Thymus (tissue), 11 donors: ENCODE data around the gene CDCA7. TPM values are rescaled to one million over a fixed set of nuclear protein-coding genes. Genes with fewer than 3 reads are reported as not detected.
A peak's percentile ranks its signal among the peaks of the same experiment; 100 is the strongest.

Source experiments
- DNase-seq, 9 donors: peaks; one replicate each; pipeline ENCODE4 v3.0.0-alpha.2; 2013; ENCODE audit warnings: low spot score in 9 of 9, low read depth in 6 of 9, missing footprints in 1 of 9
- H3K27ac ChIP-seq, 2 donors: one replicate each; pipeline ENCODE4 v1.5.1; 2013; ENCODE audit warnings: control low read depth in 1 of 2, low read depth in 1 of 2, low read length in 1 of 2, mild to moderate bottlenecking in 1 of 2, moderate library complexity in 1 of 2
- H3K27me3 ChIP-seq, 2 donors: one replicate each; pipeline ENCODE4 v1.5.1; 2013; ENCODE audit warnings: low read length in 1 of 2; ENCODE audit not compliant: control insufficient read depth in 2 of 2, insufficient read depth in 1 of 2
- H3K36me3 ChIP-seq, 2 donors: one replicate each; pipeline ENCODE4 v1.5.1; 2013; ENCODE audit warnings: low read length in 1 of 2, mild to moderate bottlenecking in 1 of 2, moderate library complexity in 1 of 2; ENCODE audit not compliant: control insufficient read depth in 2 of 2, insufficient read depth in 2 of 2
- H3K4me1 ChIP-seq, 2 donors: one replicate each; pipeline ENCODE4 v1.5.1; 2013; ENCODE audit warnings: low read length in 2 of 2; ENCODE audit not compliant: control insufficient read depth in 2 of 2, insufficient read depth in 2 of 2
- H3K4me3 ChIP-seq, 2 donors: one replicate each; pipeline ENCODE4 v1.5.1; 2013; ENCODE audit warnings: low read length in 2 of 2, control low read depth in 1 of 2, mild to moderate bottlenecking in 1 of 2
- H3K9me3 ChIP-seq, 2 donors: one replicate each; pipeline ENCODE4 v1.5.1; 2013; ENCODE audit warnings: low read length in 1 of 2, mild to moderate bottlenecking in 1 of 2; ENCODE audit not compliant: control insufficient read depth in 2 of 2, insufficient read depth in 1 of 2
- WGBS: extraction: QIAGEN DNeasy Blood & Tissue Kit; methylation state at CpG from one replicate; pipeline ENCODE4 v1.1.7; 2013; 5-methylcytosine and 5-hydroxymethylcytosine counted together
- polyA plus RNA-seq: library from polyadenylated mRNA; stranded (reverse); fragments of 200-250 nt; gene quantifications from one replicate; pipeline ENCODE4 v1.2.3, GENCODE V29; 2013
- total RNA-seq: library from RNA; stranded (reverse); fragments of 120-200 nt; gene quantifications from one replicate; pipeline ENCODE4 v1.2.4, GENCODE V29; 2013
- donor health status: healthy.

CDCA7 gene
- total and polyA plus RNA-seq, 2 donors: 42.9 to 44.7 TPM

DNA sequence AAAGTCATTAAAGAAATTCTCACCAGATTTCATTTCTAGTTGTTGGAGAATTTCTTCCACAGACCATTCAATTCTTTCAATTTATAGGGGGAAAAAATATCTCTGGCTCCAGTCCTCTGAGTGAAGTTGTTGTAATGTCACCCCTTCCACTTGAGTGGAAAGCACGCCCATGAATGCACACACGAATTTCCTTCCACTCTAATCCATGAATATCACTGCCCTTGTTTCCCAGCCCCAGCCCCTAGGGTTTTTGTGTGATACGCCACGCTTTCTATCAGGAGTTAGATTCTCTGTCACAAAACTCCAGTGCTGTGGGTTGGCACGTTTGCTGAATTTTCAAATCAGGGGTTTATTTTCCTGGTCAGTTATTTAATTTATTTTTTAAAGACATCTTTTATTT is 38.1 kb downstream of the CDCA7 start:
- Histone ChIP-seq H3K4me3 (no peak overlapping the region), H3K27me3 (peaks cover 0 to 3% of the 10 kb centered on the region in 2 donors), H3K36me3 (peaks cover 0 to 3% of the 10 kb centered on the region in 2 donors), H3K9me3 (no peaks in the 10 kb centered on the region), H3K27ac (no peak overlapping the region), H3K4me1 (no peaks in the 10 kb centered on the region)
- WGBS: 88% methylated on average over 5 of the region's 5 CpGs
- DNase-seq: no peak

GRCh38 chr2:173393186-173393585 is 38.5 kb downstream of the CDCA7 start:
- H3K36me3 ChIP-seq: peaks cover 0 to 3% of the 10 kb centered on the region in 2 donors
- H3K27me3 ChIP-seq: peaks cover 0 to 3% of the 10 kb centered on the region in 2 donors
- H3K9me3 ChIP-seq: no peaks in the 10 kb centered on the region
- no peak for DNase-seq
- WGBS: 96% methylated on average over 1 of the region's 1 CpG
- no peaks in the 10 kb centered on the region for H3K4me1 ChIP-seq
- H3K27ac ChIP-seq: no peak overlapping the region
- no peak overlapping the region for H3K4me3 ChIP-seq

GRCh38 chr2:173393636-173394035 is 39.0 kb downstream of the CDCA7 start:
- peaks cover 0 to under 1% of the 10 kb centered on the region in 2 donors for H3K36me3 ChIP-seq
- H3K27me3 ChIP-seq: peaks cover 0 to 3% of the 10 kb centered on the region in 2 donors
- DNase-seq: no peak
- H3K4me3 ChIP-seq: no peak overlapping the region
- 99% methylated on average over 1 of the region's 1 CpG for WGBS
- H3K4me1 ChIP-seq: no peaks in the 10 kb centered on the region
- H3K9me3 ChIP-seq: no peaks in the 10 kb centered on the region
- no peak overlapping the region for H3K27ac ChIP-seq

- Histone ChIP-seq H3K9me3 (no peaks in the 10 kb centered on the region), H3K4me1 (no peaks in the 10 kb centered on the region), H3K27me3 (peaks cover 3 to 5% of the 10 kb centered on the region in 2 donors), H3K36me3 (no peaks in the 10 kb centered on the region), H3K4me3 (no peak overlapping the region), H3K27ac (no peak overlapping the region)
- no peak for DNase-seq
- WGBS: 75% methylated on average over 8 of the region's 8 CpGs
Observed at GRCh38 chr2:173394091-173394974, 39.7 kb downstream of the CDCA7 start.

DNA sequence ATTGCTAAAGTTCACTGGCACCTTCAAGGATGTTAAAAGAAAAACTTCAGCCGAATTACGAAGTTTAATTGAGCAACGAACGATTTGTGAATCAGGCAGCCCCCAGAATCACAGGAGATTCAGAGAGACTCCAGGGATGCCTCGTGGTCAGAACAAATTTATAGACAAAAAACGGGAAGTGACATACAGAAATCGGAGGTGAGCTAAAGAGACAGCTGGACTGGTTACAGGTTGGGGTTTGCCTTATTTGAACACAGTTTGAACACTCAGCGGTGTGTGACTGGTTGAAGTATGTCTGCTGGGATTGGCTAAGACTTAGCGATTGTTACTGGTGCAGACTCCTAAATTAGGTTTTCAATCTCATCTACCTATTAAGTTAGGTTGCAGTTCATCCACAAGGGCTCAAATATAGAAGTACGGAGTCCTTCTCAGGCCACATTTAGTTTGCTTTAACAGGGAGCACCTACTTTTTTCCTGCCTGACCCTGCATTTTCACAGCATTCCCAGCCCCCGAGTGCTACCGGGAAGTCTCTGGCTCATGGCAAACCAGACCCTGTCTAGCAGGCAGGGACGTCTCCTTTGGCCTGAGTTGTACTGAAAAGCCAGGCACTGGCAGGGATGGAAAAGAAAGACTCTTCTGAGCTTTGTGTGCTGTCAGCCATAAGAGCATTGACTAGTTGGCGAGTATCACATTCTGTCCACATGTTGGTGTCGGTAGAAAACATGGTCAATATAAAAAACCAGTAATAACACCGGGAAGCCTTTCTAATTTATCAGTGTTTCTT is 41.1 kb downstream of the CDCA7 start:
- WGBS: 83% methylated on average over 16 of the region's 16 CpGs
- Histone ChIP-seq H3K4me3 (no peak overlapping the region), H3K9me3 (no peaks in the 10 kb centered on the region), H3K36me3 (no peaks in the 10 kb centered on the region), H3K4me1 (no peaks in the 10 kb centered on the region), H3K27ac (no peak overlapping the region), H3K27me3 (peaks cover 10 to 16% of the 10 kb centered on the region in 2 donors)
- DNase-seq: no peak

DNA sequence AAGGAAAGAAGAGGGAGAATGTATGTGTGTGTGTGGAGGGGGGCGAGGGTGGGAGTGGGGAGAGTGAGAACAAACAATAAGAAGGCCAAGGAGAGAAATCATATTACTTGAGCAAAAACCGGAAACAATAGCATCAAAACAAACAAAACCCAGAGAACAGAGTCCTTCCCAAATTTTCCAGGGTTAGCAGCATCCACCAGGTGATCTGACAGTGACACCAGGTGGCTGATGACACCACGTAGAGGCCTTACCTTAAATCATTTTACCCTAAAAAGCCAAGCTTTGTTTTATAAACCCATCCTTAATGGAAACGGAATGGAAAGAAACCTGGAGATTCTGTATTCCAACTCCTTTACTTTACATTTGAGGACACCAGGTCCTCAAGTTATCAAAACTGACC is 42.9 kb downstream of the CDCA7 start:
- Histone ChIP-seq H3K9me3 (no peaks in the 10 kb centered on the region), H3K27me3 (peaks cover 10 to 32% of the 10 kb centered on the region in 2 donors), H3K36me3 (no peaks in the 10 kb centered on the region), H3K4me3 (no peak overlapping the region), H3K27ac (no peak overlapping the region), H3K4me1 (peaks cover 0 to 4% of the 10 kb centered on the region in 2 donors)
- DNase-seq: no peak
- 94% methylated on average over 4 of the region's 4 CpGs for WGBS

DNA sequence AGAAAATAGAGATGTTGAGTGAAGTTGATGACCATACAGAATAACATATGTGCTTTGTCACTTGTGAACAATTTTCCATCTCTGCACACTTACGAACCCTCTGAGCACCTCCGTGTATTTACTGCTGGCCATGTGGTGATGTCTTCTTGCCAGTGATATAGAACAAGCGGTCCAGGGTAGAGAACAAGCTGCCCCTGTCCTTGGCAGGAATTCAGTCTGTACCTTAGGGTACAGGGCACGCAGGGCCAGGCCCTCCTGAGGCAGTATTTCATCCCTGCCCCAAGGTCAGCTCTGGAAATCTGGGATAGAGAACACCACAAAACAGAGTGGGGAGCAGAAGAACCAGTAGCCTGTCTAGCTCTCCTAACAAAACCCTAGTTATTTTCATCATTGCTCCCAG is 44.6 kb downstream of the CDCA7 start:
- Histone ChIP-seq H3K4me3 (no peak overlapping the region), H3K4me1 (peaks cover 0 to 9% of the 10 kb centered on the region in 2 donors), H3K27me3 (peaks cover 16 to 45% of the 10 kb centered on the region in 2 donors), H3K9me3 (no peaks in the 10 kb centered on the region), H3K27ac (no peak overlapping the region), H3K36me3 (no peaks in the 10 kb centered on the region)
- 95% methylated on average over 4 of the region's 4 CpGs for WGBS
- DNase-seq: no peak

- DNase-seq: peak in 2 of 9 donors; percentile 12 to 16
- Histone ChIP-seq H3K9me3 (no peaks in the 10 kb centered on the region), H3K27me3 (peaks cover 16 to 53% of the 10 kb centered on the region in 2 donors), H3K27ac (no peak overlapping the region), H3K4me1 (peaks cover 0 to 9% of the 10 kb centered on the region in 2 donors), H3K36me3 (no peaks in the 10 kb centered on the region), H3K4me3 (no peak overlapping the region)
- WGBS: 26% methylated on average over 4 of the region's 4 CpGs
Observed at GRCh38 chr2:173400760-173401159, 46.1 kb downstream of the CDCA7 start.
